T-helper 2 cell treated with Interferon-gamma antibody and Interleukin-4, amounts not matched to agents 100 ng/mL and 5 ng/mL, for 36 hours (primary cell): ENCODE results near the gene OR2T10. TPM values are rescaled to one million over a fixed set of nuclear protein-coding genes. Genes with fewer than 3 reads are reported as not detected.
"Not testable (repeated sequence)": the region's sequence is repeated elsewhere in the genome, so short reads cannot be mapped to it uniquely, and the experiment has no call there.

Experiments used
- intact Hi-C: fragments of 100-400 bp; cut with micrococcal nuclease; formaldehyde crosslinking; loops from one replicate; pipeline ENCODE4 v1.15.1; 2023
- total RNA-seq: library from RNA; stranded (reverse); gene quantifications from 2 replicates; pipeline ENCODE4 v1.2.3, GENCODE V29; 2022

OR2T10 gene, protein sequence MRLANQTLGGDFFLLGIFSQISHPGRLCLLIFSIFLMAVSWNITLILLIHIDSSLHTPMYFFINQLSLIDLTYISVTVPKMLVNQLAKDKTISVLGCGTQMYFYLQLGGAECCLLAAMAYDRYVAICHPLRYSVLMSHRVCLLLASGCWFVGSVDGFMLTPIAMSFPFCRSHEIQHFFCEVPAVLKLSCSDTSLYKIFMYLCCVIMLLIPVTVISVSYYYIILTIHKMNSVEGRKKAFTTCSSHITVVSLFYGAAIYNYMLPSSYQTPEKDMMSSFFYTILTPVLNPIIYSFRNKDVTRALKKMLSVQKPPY
- not detected in 2 replicates for total RNA-seq

DNA sequence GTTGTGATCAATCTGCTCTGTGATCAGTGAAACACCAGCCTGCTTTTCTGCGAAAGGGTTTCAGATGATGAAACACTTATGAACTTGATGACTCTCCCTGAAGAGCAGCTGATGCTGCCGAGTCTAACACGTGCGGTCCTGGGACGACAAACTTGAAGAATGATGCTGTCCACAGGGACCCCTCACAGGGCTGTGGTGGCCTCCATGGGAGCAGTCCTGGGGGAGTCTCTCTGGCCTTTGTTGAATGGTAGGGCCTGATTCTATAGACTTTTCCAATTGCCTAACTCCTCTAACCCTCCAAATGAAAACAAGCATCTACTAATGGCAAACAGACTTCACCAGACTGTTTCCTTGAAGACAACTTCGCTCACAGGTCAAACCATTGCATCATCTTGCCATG, at the start of gene OR2T10:
Gene OR2T10, minus strand, starts transcription at position 112 of the 400 bp plus-strand sequence. CDS start 3,932 bp downstream, outside the sequence.
- intact Hi-C loops, result no loop called here

DNA sequence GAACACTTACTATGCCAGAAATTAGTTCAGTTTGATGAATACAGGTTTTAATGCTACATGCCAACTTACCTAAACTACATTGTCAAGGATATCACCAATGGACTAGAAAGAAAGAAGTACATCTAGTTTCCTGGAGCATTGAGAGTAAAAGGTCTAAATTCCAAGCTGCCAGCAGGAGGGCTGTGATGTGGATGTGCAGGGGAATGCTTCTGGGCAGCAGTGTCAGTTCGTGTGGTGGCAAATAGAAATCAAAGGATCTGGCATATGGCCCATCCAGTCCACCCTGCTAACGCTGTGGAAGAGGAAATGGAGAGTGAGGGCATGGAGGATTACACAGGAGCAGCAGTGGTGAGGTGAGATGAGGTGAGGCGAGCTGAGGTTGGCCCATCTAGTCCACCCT, 47.7 kb upstream of the OR2T10 start, which contains the start of gene OR2T35:
Gene OR2T35, minus strand, starts transcription at position 101 of the 400 bp plus-strand sequence. CDS start 6,020 bp downstream, outside the sequence.
- intact Hi-C loops, result not testable (repeated sequence)

DNA sequence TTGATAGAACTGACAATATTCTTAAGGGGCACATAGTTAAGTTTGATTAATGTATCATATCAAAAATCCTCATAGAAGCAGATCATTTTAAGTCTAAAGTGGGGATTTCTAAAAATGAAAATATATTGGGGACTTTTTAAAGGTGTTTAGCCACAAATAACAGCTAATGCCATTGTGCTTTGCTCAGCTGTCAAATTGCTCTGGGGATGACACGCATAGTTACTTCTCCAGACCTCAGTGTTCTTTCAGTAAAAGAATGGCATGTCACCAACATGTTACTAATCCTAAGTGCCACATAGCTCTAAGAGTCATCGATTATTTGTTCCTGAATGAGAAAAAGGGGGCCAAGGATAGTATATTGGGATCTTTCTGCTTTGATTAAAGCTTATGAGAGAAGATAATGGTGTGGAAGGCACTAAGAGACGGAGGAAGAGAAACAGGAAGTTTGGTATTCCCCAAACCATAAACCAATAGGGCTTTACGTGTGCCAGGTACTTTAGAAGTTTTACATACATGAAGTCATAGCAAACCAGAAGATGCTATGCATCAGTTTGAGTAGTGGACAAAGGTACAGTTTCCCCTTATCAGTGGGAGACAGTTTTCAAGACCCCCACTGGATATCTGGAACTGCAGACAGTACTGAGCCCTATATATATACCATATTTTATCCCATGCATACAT, 45.6 kb upstream of the OR2T10 start:
- intact Hi-C loops, result not testable (repeated sequence)

DNA sequence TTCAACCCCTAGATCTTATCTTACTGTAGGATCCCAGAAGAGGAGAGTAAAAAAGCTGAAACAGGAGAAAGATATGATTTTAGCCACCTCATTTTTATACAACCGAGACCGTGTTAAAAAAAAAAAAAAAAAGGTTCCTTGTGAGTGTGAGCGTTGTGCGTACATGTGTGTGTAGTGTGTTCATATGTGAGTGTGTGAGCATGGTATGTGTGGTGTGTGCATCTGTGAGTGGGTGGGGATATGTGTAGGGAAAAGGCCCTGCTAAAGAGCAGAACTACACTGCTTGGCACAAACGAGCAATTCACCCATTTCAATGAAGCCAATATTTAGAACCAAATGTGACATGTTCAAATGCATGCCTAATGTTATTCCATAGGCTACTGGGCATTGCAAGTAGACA, 44.1 kb upstream of the OR2T10 start:
- intact Hi-C loops, result not testable (repeated sequence)

DNA sequence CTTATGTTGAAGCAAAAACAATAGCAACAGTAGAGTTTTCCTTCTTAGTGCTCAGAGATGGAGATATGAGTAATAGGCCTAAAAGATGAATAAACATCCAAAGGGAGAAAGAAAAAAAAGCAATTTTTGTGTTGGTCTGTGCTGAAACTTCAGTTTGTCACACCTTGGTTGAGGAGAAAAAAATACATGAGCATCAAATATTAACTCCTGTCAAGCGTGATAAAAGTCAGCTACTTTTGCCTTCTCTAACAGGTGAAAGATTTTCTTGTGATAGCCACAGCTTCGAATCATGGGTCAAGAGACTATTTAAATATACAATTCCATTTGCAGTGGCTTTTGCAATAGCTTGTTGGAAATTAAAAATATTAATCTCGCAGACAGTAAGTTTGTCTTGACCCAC, 43.4 kb upstream of the OR2T10 start:
- intact Hi-C loops, result not testable (repeated sequence)

DNA sequence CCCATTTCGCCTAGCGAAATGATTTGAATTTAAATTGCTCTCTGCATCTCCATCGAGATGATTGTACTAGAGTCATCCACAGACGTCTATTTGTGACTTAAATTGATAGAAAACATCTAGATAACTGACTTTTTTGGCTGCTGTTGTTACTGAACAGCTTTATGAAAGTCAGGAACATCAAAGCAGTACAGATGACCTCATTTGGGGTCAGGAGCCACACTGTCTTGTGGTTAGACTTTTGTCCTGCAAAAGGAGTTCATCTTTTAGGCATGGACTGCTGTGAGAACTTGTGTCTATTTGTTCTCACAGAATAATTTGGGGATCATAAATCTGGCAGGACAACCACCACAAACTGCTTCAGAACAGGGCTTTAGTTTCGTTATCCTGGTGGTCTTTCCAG, 42.2 kb upstream of the OR2T10 start:
- intact Hi-C loops, result not testable (repeated sequence)

DNA sequence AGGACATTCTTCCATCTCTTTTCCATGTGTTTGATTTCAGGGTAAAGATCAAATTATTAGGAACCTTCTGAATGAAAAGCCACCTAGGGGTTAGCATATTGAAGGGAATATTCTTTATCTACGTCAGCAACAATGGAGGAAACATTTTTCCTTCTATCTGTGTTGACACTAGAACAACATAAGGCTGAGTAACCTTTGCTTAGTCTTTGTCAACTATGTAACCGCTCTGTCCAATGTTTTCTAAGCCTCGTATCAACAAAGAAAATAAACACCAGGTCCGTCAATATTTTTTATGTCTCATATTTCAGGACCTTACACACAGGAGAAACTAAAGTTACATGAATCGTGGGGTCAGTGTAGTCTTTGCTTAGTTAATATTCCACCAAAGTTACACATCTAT, 39.1 kb upstream of the OR2T10 start:
- intact Hi-C loops, result not testable (repeated sequence)

DNA sequence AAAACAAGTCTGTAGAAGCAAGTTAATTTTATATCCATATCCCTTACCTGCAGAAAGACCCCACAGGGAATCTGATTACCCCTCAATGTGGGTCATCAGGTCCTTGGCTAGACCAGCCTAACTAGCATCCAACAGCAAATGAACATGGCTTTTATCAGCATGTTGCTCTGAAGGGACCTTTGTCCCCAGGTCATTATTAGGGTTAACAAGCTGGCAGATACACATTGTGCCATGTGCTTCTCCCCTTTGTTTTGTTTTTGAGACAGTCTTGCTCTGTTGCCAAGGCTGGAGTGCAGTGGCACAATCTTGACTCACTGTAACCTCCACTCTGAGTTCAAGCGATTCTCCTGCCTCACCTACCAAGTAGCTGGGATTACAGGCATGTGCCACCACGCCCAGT, 37.5 kb upstream of the OR2T10 start, which contains the start of gene OR2T11:
Gene OR2T11, minus strand, starts transcription at position 101 of the 400 bp plus-strand sequence. CDS start 7,963 bp downstream, outside the sequence.
- intact Hi-C loops, result not testable (repeated sequence)

DNA sequence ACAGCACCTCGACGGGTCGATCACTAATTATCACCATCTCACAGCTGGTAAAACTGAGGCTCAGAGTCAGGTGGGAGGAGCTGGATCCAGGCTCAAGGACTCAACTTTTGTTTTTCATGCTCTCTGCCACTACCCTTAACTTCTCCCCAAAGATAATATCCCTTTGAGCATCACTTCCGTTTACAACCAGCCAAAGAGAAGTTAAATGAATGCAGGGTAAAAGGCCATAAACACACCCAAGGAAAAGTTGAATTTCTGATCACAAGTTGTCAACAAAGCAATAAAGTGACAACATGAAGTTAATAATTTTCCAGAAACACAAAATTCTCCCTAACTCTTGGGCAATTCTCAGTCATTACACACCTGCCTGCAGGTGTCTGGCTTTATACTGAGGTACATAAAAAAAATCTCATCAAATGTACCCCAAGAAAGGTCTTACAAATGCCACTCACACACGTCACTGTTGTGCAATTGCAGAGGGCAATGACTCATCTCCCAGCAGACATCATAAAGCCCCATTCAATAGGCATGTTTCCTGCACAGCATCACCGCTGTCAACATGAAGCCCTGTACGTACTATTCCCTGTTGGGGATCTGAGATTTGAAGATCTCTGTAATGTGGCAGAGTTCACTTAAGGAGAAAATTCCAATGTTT, 34.0 kb upstream of the OR2T10 start:
- intact Hi-C loops, result no loop called here

DNA sequence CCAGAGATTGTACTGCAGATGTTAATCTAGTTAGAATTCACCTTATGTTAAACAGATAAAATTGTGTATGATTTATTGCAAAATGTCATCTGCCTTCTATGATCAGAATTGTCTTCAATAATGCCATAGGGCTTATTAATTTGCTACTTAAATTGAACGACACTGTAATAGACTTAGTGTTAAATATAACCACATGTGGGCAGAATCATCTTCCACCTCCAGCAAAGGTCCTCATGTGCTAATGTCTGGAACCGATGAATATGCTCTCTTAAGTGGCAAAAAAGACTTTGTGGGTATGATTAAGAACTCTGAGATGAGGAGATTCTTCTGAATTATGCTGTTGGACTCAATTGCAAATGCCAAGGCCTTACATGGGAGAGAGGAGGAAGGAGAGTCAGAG, 33.1 kb upstream of the OR2T10 start:
- intact Hi-C loops, result no loop called here

DNA sequence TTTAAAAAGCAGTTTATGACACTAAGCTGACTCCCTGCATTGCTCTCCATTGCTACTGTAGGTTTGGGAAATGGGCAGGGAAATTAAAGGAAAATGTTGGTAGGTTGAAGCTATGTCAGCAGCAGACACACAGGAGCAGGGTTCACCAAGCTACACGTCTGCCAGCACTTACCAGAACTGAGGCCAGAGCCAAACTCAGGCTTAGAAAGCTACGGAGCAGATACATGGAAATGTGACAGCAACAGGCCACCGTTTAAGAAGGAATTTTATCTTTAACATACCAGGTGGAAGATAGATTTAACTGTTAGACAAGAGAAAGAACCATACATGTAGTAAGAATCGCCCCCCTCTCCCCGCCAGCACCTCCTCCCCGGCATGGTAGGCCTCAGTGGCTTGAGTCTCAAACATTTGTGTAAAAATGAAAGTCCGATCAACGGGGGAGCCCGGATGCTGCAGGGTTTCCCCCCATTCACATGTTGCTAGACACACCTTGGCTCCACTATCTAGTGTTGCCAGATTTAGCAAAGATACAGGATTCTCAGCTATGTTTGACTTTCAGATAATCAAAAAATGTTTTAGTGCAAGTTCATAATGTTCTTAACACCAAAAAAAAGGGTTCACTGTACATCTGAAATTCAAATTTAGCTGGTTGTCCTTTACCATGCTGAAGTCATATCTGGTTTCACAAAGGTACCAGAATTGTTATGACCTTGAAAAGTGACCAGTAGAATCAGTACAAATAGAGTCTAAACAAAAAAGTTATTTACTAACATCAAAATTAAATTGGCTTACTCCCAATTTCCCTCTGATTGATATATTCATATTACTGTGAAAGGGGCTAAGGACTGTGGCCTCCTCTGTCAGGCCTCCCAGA, 30.7 kb upstream of the OR2T10 start:
- intact Hi-C loops, result no loop called here

DNA sequence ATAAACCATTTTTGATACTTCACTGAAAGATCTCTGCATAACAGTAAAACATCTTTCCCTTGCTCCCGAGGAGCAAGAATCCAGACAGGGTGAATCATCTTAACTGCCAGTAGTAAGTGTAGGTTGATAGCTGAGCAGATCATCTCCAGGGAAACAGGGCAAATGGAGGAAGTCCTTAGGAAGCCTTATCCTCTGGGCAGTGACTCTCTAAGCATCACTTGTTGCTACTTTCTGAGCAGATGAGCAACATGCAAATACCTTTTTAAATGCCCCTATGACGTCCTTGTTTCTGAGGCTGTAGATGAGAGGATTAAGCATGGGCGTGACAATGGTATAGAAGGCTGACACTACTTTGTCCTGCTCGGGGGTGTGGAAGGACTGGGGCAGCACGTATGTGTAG, 28.5 kb upstream of the OR2T10 start:
- intact Hi-C loops, result no loop called here

DNA sequence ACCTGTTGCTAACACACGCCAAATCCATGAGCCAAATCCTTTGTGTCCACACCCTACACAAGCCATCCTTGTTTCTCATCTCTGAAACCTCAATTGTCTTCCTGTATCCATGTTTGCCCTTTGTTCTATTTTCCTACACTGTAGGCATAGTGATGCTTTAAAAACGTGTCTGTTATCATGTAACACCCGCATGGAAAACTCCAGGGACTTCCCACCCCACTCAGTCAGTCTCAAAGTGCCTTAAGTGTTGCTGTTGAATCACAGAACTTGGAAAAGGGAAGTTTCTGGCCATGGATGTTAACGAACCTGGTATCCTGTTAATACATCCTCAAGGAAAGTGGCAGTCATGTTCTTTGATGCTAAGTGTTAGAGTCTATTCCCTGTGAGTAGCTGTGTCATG, 27.7 kb upstream of the OR2T10 start:
- intact Hi-C loops, result no loop called here

DNA sequence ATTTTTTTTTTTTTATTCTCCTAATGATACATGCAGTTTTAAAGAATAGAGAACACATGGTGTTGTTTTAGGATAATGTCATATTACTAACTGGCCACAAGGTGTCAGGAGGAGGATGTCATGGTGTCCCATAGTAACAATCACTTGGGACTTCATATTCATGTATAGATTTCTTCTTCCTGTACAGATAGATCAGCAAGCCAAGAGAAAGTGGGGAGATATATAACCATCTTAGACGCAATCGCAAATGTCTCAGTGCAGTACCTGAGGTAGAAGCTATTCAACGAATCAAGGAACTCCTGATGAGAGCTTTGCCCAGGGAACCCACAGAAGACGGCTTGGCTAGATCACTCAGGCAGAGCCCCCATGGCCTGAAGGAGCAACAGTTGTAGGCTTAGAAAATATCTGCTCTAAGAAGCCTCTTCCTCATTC, 25.1 kb upstream of the OR2T10 start:
- intact Hi-C loops, result no loop called here

DNA sequence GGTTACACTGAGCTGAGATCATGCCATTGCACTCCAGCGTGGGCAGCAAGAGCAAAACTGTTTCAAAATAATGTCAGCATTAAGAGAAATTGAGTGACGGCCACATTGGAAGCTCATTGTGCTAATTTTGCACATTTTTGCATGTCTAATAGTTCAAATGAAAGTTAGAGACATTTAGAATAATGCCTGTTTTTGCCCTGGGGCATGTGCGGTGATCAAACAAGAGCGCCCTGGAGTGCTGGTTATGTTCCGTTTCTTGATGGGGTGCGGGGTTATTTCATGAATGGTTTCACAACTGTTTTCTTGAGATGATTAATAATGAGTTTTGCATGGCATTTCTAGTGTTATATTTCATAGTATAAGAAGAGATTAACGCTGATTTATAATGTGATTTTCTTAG, 24.3 kb upstream of the OR2T10 start:
- intact Hi-C loops, result no loop called here

DNA sequence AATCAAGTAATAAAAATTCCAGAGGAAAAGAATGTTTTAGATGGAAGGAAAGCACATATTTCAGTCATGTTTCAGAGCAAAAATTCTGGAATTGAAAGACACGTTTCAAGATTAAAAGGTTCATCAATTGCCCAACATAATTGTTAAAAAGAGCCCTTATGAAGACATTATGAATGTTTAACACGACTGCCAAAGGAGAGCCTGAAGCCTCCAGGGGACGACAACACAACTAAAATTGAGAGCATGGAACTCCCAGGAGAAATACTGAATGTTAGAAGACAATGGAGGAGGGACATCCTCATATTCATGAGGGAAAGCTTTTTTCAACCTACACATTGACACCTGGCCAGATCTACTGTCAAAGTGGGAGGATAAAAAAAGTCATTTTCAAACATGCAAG, 21.4 kb upstream of the OR2T10 start:
- intact Hi-C loops, result loop anchor here (2.0 kb wide), 1 partner anchor 188 kb away; no protein-coding TSS in a partner anchor

DNA sequence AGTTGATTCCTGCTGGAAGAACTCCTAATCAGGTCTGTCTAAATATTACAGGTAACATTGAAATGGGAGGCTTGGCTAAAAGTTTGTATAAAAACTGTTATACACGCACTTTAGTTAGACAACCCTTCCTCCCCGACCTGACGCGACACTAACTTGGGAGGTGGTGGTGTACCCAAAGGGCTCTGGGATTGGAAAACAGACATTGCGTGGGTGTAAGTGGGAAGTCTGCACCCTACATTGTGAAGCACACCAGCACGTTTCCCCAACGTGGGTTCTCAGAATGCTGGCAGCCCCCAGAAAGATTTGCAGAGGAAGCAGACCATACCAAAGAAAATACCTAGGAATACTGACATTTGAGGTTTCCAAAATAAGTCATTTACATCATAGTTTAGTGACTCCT, 20.6 kb upstream of the OR2T10 start:
- intact Hi-C loops, result loop anchor here (2.0 kb wide), 1 partner anchor 189 kb away; no protein-coding TSS in a partner anchor

DNA sequence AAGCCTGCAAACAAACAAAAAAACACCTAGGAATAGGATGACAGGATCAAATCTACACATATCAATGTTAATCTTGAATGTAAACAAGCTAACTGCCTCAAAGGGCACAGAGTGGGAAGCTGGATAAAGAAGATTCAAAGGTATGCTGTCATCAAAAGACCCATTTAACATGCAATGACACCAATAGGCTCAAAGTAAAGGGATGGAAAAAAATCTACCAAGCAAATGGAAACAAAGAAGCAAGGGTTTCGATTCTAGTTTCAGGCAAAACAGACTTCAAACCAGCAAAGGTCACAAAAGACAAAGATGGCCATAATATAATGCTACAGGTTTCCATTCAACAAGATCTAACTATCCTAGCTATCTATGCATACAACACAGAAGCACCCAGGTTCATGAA, 16.2 kb upstream of the OR2T10 start:
- intact Hi-C loops, result no loop called here

DNA sequence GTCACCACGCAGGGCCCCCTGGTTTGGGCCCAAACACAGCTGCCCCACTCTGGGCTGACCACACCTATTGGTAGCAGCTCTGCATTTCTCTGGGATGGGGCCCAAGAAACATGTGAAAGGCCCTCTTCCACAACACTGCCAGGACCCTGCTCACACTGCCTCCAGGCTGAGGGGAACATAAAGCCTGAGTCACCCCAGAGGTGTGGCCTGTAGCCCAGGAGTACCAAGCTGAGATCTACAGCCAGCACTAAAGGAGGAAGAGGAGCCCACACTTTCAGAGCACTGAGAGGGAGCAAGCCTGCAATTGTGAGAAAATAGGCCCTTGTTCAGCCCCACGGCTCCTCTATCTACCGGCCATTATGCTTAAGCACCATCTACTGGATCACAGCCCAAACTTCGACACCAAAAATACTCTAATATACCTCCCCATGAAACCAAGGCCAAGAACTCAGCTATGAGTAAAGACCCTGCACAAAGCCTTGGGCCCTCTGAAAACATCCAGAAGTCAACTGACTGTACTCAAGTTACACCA, 14.4 kb upstream of the OR2T10 start:
- intact Hi-C loops, result loop anchor here (1.0 kb wide), 1 partner anchor 208 kb away; no protein-coding TSS in a partner anchor

DNA sequence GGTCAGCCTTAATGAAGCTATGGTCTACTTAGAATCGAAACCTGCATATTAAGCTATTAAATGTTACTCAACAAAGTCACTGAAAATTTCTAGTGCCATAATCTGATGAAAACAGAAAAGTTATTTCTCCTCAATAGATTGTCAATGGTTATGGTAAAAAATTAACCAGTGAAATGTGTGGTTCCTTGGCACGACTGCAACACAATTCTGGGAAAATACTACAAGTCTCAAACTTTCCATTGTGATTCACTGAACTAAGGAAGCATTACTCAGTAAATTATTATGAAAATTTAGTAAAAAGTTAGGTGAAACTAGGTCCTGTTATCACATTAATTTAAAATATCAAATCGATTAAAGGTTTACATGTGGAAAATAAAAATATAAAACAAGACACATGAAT, 12.8 kb upstream of the OR2T10 start:
- intact Hi-C loops, result no loop called here

DNA sequence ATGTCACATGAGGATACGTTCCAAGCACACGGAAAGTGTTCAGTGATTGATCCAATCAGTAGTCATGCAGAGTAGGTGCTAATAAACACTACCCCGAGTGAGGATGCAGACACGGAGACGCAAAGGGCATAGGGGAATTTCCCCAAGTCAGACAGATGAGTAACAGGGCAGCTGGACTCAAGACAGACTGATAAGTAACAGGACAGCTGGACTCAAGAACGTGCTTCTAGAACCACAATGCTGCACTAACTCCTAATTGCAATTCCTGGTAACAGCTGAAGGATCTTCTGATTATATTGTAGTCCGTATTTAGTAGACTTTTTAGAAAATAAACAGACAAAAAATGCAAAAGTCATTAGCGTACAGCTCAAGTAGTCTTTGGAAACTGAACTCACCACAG, 1.9 kb upstream of the OR2T10 start:
- intact Hi-C loops, result no loop called here
